Measurements from ENCODE around the gene RANBP3. TPM values are rescaled to one million over a fixed set of nuclear protein-coding genes. Genes with fewer than 3 reads are reported as not detected.
A peak's percentile ranks its signal among the peaks of the same experiment; 100 is the strongest.

Gene RANBP3
- total and polyA plus RNA-seq, 2 of the 8 experiments (the other 6 are each of a cell fraction or from before 2014, with no cell fraction given): 95.4 to 122 TPM

- no peak overlapping the region for H3K4me3 ChIP-seq (ENCODE audit: extremely low read depth in 1 of 4, insufficient read depth in 2 of 4, low read depth in 3 of 4, low read length in 4 of 4)
- H2BK5ac ChIP-seq (ENCODE audit: low read depth, low read length): no peak overlapping the region
- H3K14ac ChIP-seq (ENCODE audit: insufficient read length): no peak overlapping the region
- H2BK12ac ChIP-seq (ENCODE audit: low read depth, low read length): no peak overlapping the region
- no peak overlapping the region for H3K56ac ChIP-seq (replicated peaks; ENCODE audit: insufficient read length, low read depth, low read length)
- H3K18ac ChIP-seq (ENCODE audit: extremely low read depth, low read length): no peak overlapping the region
- no peak overlapping the region for H3K23ac ChIP-seq (ENCODE audit: insufficient read length)
- peaks cover 5 to 15% of the 10 kb centered on the region in 2 experiments for H4K20me1 ChIP-seq (replicated peaks in 1 of 2; ENCODE audit: control insufficient read depth in 1 of 2, insufficient read depth in 2 of 2, low read length in 2 of 2)
- no peak overlapping the region for H2BK20ac ChIP-seq (ENCODE audit: low read length)
- FAIRE-seq (no peak), DNase-seq (ENCODE audit: low read depth in 1 of 2, low spot score in 2 of 2) (no peak)
- H2AFZ ChIP-seq (ENCODE audit: low read length): no peak overlapping the region
- no peak overlapping the region for H2BK120ac ChIP-seq (replicated peaks; ENCODE audit: low read depth, low read length)
- peaks cover 0 to 1% (median 0%) of the 10 kb centered on the region in 4 experiments; a peak in 3 of 7 replicates for H3K27me3 ChIP-seq (replicated peaks in 1 of 4; ENCODE audit: control insufficient read depth in 3 of 4, extremely low read depth in 1 of 4, insufficient read depth in 3 of 4, low read length in 3 of 4)
- peaks cover 0 to 5% of the 10 kb centered on the region in 2 experiments; a peak in 1 of 4 replicates for H3K79me2 ChIP-seq (ENCODE audit: control insufficient read depth in 1 of 2, insufficient read depth in 2 of 2, low read length in 2 of 2)
- 89% methylated on average over 13 of the region's 13 CpGs; no CpG with 5 or more reads in 1 of the 2 experiments for WGBS, 2 experiments (ENCODE audit: extremely low coverage in 1 of 2, insufficient coverage in 1 of 2, insufficient read length in 1 of 2, insufficient replicate concordance in 2 of 2, low coverage in 1 of 2, low lambda C conversion rate in 2 of 2, missing lambda C conversion rate in 1 of 2)
- H3K4me1 ChIP-seq (replicated peaks in 1 of 4; ENCODE audit: control insufficient read depth in 3 of 4, insufficient read depth in 4 of 4, low read length in 3 of 4): peaks cover 0 to 11% (median 4%) of the 10 kb centered on the region in 4 experiments; a peak in 5 of 7 replicates
- no peak overlapping the region for H4K91ac ChIP-seq (replicated peaks; ENCODE audit: insufficient read length, low read length)
- peaks cover 0 to 16% (median 8%) of the 10 kb centered on the region in 4 experiments; a peak in 5 of 8 replicates for H3K36me3 ChIP-seq (ENCODE audit: control insufficient read depth in 2 of 4, insufficient read depth in 4 of 4, low read length in 3 of 4)
- POLR2A ChIA-PET (ENCODE audit: partially characterized antibody): interaction anchor here (0.5 to 5.3 kb wide), 13 partner anchors 9 to 202 kb away, joined by 3 to 49 read pairs (median 4); partner anchors contain the start of genes NDUFA11, NRTN and VMAC
- no peaks in the 10 kb centered on the region for H3K9me3 ChIP-seq (ENCODE audit: insufficient read depth in 2 of 2, low read depth in 1 of 2, low read length in 1 of 2)
- H3K4ac ChIP-seq (replicated peaks; ENCODE audit: insufficient read length, low read depth, low read length): no peak overlapping the region
- no peak overlapping the region for H3K4me2 ChIP-seq (ENCODE audit: insufficient read depth in 1 of 2, low read depth in 2 of 2, low read length in 2 of 2)
- no peak overlapping the region for H3K27ac ChIP-seq (ENCODE audit: low read depth, low read length)
- H2BK15ac ChIP-seq (ENCODE audit: low read length): no peak overlapping the region
- no peak overlapping the region for H4K5ac ChIP-seq (ENCODE audit: insufficient read length, low read depth, low read length)
- CTCF ChIA-PET (ENCODE audit: partially characterized antibody): interaction anchor here (1.1 to 3.2 kb wide), 9 partner anchors 9 to 99 kb away, joined by 4 to 20 read pairs (median 6); partner anchors contain the start of genes FUT6 and NDUFA11
- H2AK5ac ChIP-seq (ENCODE audit: low read depth, low read length): no peak overlapping the region
- no peaks in the 10 kb centered on the region for H3K23me2 ChIP-seq (ENCODE audit: low read depth, low read length)
- H3K79me1 ChIP-seq (ENCODE audit: low read depth, low read length): peaks cover 2% of the 10 kb centered on the region; the same call in 1 of the 2 replicates
- no peak overlapping the region for H3K9ac ChIP-seq (replicated peaks in 1 of 4; ENCODE audit: extremely low read depth in 1 of 4, low read depth in 3 of 4, low read length in 3 of 4)
- peak overlapping the region; percentile 47; the same call in 1 of the 2 replicates for H4K8ac ChIP-seq (ENCODE audit: extremely low read depth, insufficient read depth, low read length)
- no peak for TF ChIP-seq CTBP2 (IDR thresholded peaks at IDR 0.05; ENCODE audit: borderline replicate concordance, insufficient read depth, insufficient read length, low read length)
- no peak for TF ChIP-seq JUND (IDR thresholded peaks at IDR 0.05; ENCODE audit: low read length)
- no peak for TF ChIP-seq POU5F1 (IDR thresholded peaks at IDR 0.05; ENCODE audit: low read depth, low read length)
- no peak for TF ChIP-seq RFX5 (IDR thresholded peaks at IDR 0.05; ENCODE audit: borderline replicate concordance, low read depth, low read length)
- TF ChIP-seq TBP (IDR thresholded peaks at IDR 0.05; ENCODE audit: low read depth, low read length): no peak
- TF ChIP-seq TAF7 (optimal IDR thresholded peaks at IDR 0.05; ENCODE audit: borderline replicate concordance, low read depth, low read length): no peak
- TF ChIP-seq RNF2 (IDR thresholded peaks at IDR 0.05; ENCODE audit: borderline replicate concordance, low read depth, low read length, missing control alignments, poor library complexity, severe bottlenecking): no peak
- TF ChIP-seq EZH2 (IDR thresholded peaks at IDR 0.05; ENCODE audit: low read depth, low read length, severe bottlenecking): no peak
- no peak for TF ChIP-seq CBX8 (IDR thresholded peaks at IDR 0.05; ENCODE audit: borderline replicate concordance, low read depth, low read length)
- TF ChIP-seq SIRT6 (IDR thresholded peaks at IDR 0.05; ENCODE audit: low read length): no peak
- TF ChIP-seq SIN3A (conservative IDR thresholded peaks at IDR 0.05 in 1 of 2, IDR thresholded peaks at IDR 0.05 in 1 of 2; ENCODE audit: low read depth in 1 of 2, low read length in 2 of 2): no peak
- no peak for TF ChIP-seq SRF (IDR thresholded peaks at IDR 0.05; ENCODE audit: low read depth, low read length)
Measured at GRCh38 chr19:5893296-5893903, 84.5 kb downstream of the RANBP3 start.

Data from H1 (cell line).